HCT116 (cell line): ENCODE results near the gene CPA4. TPM values are rescaled to one million over a fixed set of nuclear protein-coding genes. Genes with fewer than 3 reads are reported as not detected.

Source experiments
- ATAC-seq: fragments of 200-7000 bp; cut with Tn5 transposase; 2 replicates; pipeline ENCODE4 v1.9.1; 2020; ENCODE audit warnings: mild to moderate bottlenecking, moderate library complexity
- BruUV-seq: library from RNA; stranded (reverse); fragments of 400-500 nt; replicated peaks from 2 replicates; lab custom pipeline; 2021; lab: Mats Ljungman, UMichigan
- CTCF ChIA-PET: fragments of 300-600 bp; sonication (Branson Sonifier 250); formaldehyde crosslinking; loops from one replicate; lab custom pipeline; 2021; ENCODE audit warnings: antibody characterized with exemption; lab: Charles Lee
- POLR2A ChIA-PET: fragments of 300-600, 350-600 bp; sonication (Branson Sonifier 250); formaldehyde crosslinking; loops from one replicate; lab custom pipeline; 2021; ENCODE audit warnings: antibody characterized with exemption; lab: Charles Lee
- RAD21 ChIA-PET, 2 experiments: fragments of 300-600 bp; sonication (Branson Sonifier 250); formaldehyde crosslinking; loops; one replicate each; lab custom pipeline; 2023; ENCODE audit warnings: low total read pairs in 2 of 2; ENCODE audit not compliant: uncharacterized antibody in 2 of 2, unreplicated experiment in 2 of 2, low non-redundant PET in 1 of 2; lab: Charles Lee
- DNase-seq: peaks from one replicate; pipeline ENCODE4 v3.0.0-alpha.2; 2010; ENCODE audit warnings: low read depth, low spot score
- H2AFZ ChIP-seq: fragments of 200-600 bp; shearing (Covaris generic), sonication (generic); 2 replicates; pipeline ENCODE4 v1.6.1; 2017; ENCODE audit warnings: low read depth, mixed run types, mixed read lengths, antibody characterized with exemption, low read length; ENCODE audit not compliant: poor library complexity, severe bottlenecking
- H3K27ac ChIP-seq: 2 replicates; pipeline ENCODE4 v1.5.1; 2012; ENCODE audit warnings: low read depth, low read length
- H3K27me3 ChIP-seq: fragments of 200-600 bp; sonication (generic); 2 replicates; pipeline ENCODE4 v1.6.1; 2016; ENCODE audit warnings: mixed run types, low read length, mixed read lengths; ENCODE audit not compliant: insufficient read depth
- H3K36me3 ChIP-seq, 2 experiments: fragments of 200-500 bp in 1 of 2; fragments of 200-600 bp in 1 of 2; sonication (Bioruptor generic) in 1 of 2; sonication (generic) in 1 of 2; 2 replicates each; pipeline versions ENCODE4 v1.5.1 to v1.6.1; 2014 to 2016; ENCODE audit warnings: low read length in 2 of 2, inconsistent platforms in 1 of 2, mixed read lengths in 1 of 2, mixed run types in 1 of 2; ENCODE audit not compliant: insufficient read depth in 2 of 2, control insufficient read depth in 1 of 2
- H3K4me1 ChIP-seq, 2 experiments: fragments of 200-600 bp in 1 of 2; sonication (generic) in 1 of 2; 2 replicates each; pipeline versions ENCODE4 v1.5.1 to v1.6.1; 2012 to 2017; ENCODE audit warnings: low read length in 2 of 2, inconsistent platforms in 1 of 2, mild to moderate bottlenecking in 1 of 2, mixed read lengths in 1 of 2, mixed run types in 1 of 2, moderate library complexity in 1 of 2; ENCODE audit not compliant: insufficient read depth in 2 of 2, control insufficient read depth in 1 of 2
- H3K4me2 ChIP-seq: fragments of 200-600 bp; sonication (generic); 2 replicates; pipeline ENCODE4 v1.6.1; 2017; ENCODE audit warnings: mixed run types, low read length, mixed read lengths
- H3K4me3 ChIP-seq, 2 experiments: fragments of 200-600 bp in 1 of 2; sonication (generic) in 1 of 2; replicated peaks in 1 of 2; 2 replicates each; pipeline ENCODE4 v1.5.1; 2011 to 2016; ENCODE audit warnings: low read length in 2 of 2, control low read depth in 1 of 2, low read depth in 1 of 2, mild to moderate bottlenecking in 1 of 2, mixed read lengths in 1 of 2, mixed run types in 1 of 2
- H3K79me2 ChIP-seq: fragments of 200-600 bp; sonication (generic); 2 replicates; pipeline ENCODE4 v1.6.1; 2017; ENCODE audit warnings: mild to moderate bottlenecking, mixed run types, low read length, moderate library complexity, mixed read lengths; ENCODE audit not compliant: insufficient read depth
- H3K9ac ChIP-seq: fragments of 200-600 bp; sonication (generic); 2 replicates; pipeline ENCODE4 v1.6.1; 2016; ENCODE audit warnings: low read length, mixed read lengths
- H3K9me2 ChIP-seq: fragments of 200-600 bp; sonication (generic), shearing (Covaris generic); 2 replicates; pipeline ENCODE4 v1.6.1; 2017; ENCODE audit warnings: mixed run types, mild to moderate bottlenecking, moderate library complexity; ENCODE audit not compliant: insufficient read depth
- H3K9me3 ChIP-seq, 2 experiments: fragments of 200-500 bp in 1 of 2; fragments of 200-600 bp in 1 of 2; sonication (Bioruptor generic) in 1 of 2; sonication (generic) in 1 of 2; 2 replicates each; pipeline ENCODE4 v1.6.1; 2014 to 2017; ENCODE audit warnings: low read length in 2 of 2, mixed read lengths in 2 of 2, inconsistent platforms in 1 of 2, low read depth in 1 of 2, mild to moderate bottlenecking in 1 of 2, mixed run types in 1 of 2, moderate library complexity in 1 of 2; ENCODE audit not compliant: control insufficient read depth in 1 of 2, insufficient read depth in 1 of 2
- H4K20me1 ChIP-seq: fragments of 200-600 bp; sonication (generic), shearing (Covaris generic); 2 replicates; pipeline ENCODE4 v1.6.1; 2017; ENCODE audit warnings: mixed run types, mild to moderate bottlenecking, moderate library complexity; ENCODE audit not compliant: insufficient read depth
- ELF1 ChIP-seq: IDR thresholded peaks from 2 replicates; pipeline ENCODE4 v1.6.1; 2012; ENCODE audit warnings: low read depth, borderline replicate concordance
- EZH2 ChIP-seq: fragments of 200-600 bp; sonication (generic); IDR thresholded peaks from 2 replicates; pipeline ENCODE4 v1.6.1; 2017; ENCODE audit warnings: antibody characterized with exemption, mixed run types
- FOSL1 ChIP-seq: IDR thresholded peaks from 2 replicates; pipeline ENCODE4 v1.6.1; 2012; ENCODE audit warnings: low read depth
- JUND ChIP-seq: IDR thresholded peaks from 2 replicates; pipeline ENCODE4 v1.6.1; 2012
- POLR2A ChIP-seq: IDR thresholded peaks from 2 replicates; pipeline ENCODE4 v1.7.0; 2011; ENCODE audit warnings: borderline replicate concordance; ENCODE audit not compliant: insufficient read depth, insufficient read length; ENCODE audit errors: extremely low read depth
- POLR2AphosphoS5 ChIP-seq: IDR thresholded peaks from 2 replicates; pipeline ENCODE4 v1.6.1; 2011; ENCODE audit warnings: mild to moderate bottlenecking, low read depth, low read length, moderate library complexity
- SP1 ChIP-seq: IDR thresholded peaks from 2 replicates; pipeline ENCODE4 v1.6.1; 2012; ENCODE audit warnings: low read depth
- SRF ChIP-seq: IDR thresholded peaks from 2 replicates; pipeline ENCODE4 v1.6.1; 2012; ENCODE audit warnings: low read depth
- YY1 ChIP-seq: IDR thresholded peaks from 2 replicates; pipeline ENCODE4 v1.6.1; 2011; ENCODE audit warnings: low read length, low read depth, moderate library complexity, mild to moderate bottlenecking; ENCODE audit not compliant: insufficient replicate concordance; ENCODE audit errors: extremely low read depth
- ZNF274 ChIP-seq: fragments of 200-500 bp; sonication (Bioruptor generic); IDR thresholded peaks from 2 replicates; pipeline ENCODE4 v1.6.1; 2014; ENCODE audit warnings: mild to moderate bottlenecking, low read depth, low read length, inconsistent platforms
- intact Hi-C: fragments of 100-400 bp; cut with micrococcal nuclease; formaldehyde crosslinking; loops from 2 replicates; pipeline ENCODE4 v1.10.0; 2022
- total RNA-seq: library from RNA; stranded (reverse); gene quantifications from one replicate; pipeline ENCODE4 v1.2.1, GENCODE V29; 2021; ENCODE audit not compliant: unreplicated experiment
- TF ChIP-seq, protein P1 (sequence below), 3 experiments: fragments of 200-600 bp in 1 of 3; sonication (generic) in 1 of 3; IDR thresholded peaks in 2 of 3; conservative IDR thresholded peaks in 1 of 3; 2 replicates each; pipeline ENCODE4 v1.5.1; 2012 to 2017; ENCODE audit warnings: low read depth in 2 of 3, low read length in 2 of 3, antibody characterized with exemption in 1 of 3, borderline replicate concordance in 1 of 3, control low read depth in 1 of 3, mild to moderate bottlenecking in 1 of 3, mixed read lengths in 1 of 3, mixed run types in 1 of 3, moderate library complexity in 1 of 3; ENCODE audit not compliant: insufficient read depth in 1 of 3
- TF ChIP-seq, protein P2 (sequence below): IDR thresholded peaks from 2 replicates; pipeline ENCODE4 v1.6.1; 2012; ENCODE audit warnings: low read depth
- TF ChIP-seq, protein P3 (sequence below): IDR thresholded peaks from 2 replicates; pipeline ENCODE4 v1.6.1; 2011; ENCODE audit warnings: mild to moderate bottlenecking, low read length, moderate library complexity; ENCODE audit not compliant: insufficient replicate concordance; ENCODE audit errors: extremely low read depth

Gene CPA4
- total RNA-seq, 1 experiment from 2014 or later = 38.7 TPM

DNA sequence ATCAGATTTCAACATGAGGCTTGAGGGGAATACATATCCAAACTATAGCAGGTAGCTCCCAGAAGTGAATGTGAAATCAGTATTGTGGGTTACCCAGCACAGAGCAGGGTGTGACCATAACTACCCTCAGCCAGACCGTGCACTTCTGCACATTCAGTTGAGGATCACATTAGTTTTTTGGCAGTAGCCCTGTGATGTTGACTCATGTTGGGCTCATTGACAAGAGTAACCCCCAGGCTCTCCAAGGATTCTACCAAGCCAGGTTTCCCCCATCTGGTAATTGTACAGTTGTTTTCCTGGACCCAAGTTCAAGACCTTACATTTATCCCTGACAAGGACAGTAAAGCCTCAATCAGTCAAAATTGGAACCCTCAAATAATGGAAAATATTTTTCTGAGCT, 11.7 kb upstream of the CPA4 start:
- Histone ChIP-seq H3K4me3 (no peak overlapping the region), H3K4me2 (no peak overlapping the region), H3K27ac (no peak overlapping the region), H3K9me2 (no peaks in the 10 kb centered on the region), H3K79me2 (no peaks in the 10 kb centered on the region), H3K4me1 (peaks cover 0 to 7% of the 10 kb centered on the region in 2 experiments; a peak in 1 of 4 replicates), H4K20me1 (no peaks in the 10 kb centered on the region), H3K27me3 (no peaks in the 10 kb centered on the region), H3K9ac (no peak overlapping the region), H3K9me3 (no peaks in the 10 kb centered on the region), H2AFZ (no peak overlapping the region), H3K36me3 (no peaks in the 10 kb centered on the region)
- no TSS peak for BruUV-seq
- intact Hi-C loops = no loop called here
- TF ChIP-seq JUND = no peak
- TF ChIP-seq, protein P1, sequence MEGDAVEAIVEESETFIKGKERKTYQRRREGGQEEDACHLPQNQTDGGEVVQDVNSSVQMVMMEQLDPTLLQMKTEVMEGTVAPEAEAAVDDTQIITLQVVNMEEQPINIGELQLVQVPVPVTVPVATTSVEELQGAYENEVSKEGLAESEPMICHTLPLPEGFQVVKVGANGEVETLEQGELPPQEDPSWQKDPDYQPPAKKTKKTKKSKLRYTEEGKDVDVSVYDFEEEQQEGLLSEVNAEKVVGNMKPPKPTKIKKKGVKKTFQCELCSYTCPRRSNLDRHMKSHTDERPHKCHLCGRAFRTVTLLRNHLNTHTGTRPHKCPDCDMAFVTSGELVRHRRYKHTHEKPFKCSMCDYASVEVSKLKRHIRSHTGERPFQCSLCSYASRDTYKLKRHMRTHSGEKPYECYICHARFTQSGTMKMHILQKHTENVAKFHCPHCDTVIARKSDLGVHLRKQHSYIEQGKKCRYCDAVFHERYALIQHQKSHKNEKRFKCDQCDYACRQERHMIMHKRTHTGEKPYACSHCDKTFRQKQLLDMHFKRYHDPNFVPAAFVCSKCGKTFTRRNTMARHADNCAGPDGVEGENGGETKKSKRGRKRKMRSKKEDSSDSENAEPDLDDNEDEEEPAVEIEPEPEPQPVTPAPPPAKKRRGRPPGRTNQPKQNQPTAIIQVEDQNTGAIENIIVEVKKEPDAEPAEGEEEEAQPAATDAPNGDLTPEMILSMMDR (IDR thresholded peaks at IDR 0.05 in 2 of 3, conservative IDR thresholded peaks at IDR 0.05 in 1 of 3; ENCODE audit: borderline replicate concordance in 1 of 3, insufficient read depth in 1 of 3, low read depth in 2 of 3, low read length in 2 of 3) = no peak
- no peak for TF ChIP-seq YY1
- no peak for TF ChIP-seq POLR2A
- TF ChIP-seq ZNF274 = no peak
- no peak for TF ChIP-seq SP1
- no peak for TF ChIP-seq ELF1
- ChIA-PET RAD21 (no interaction called here), CTCF (no interaction called here), POLR2A (no interaction called here)
- no peak for ATAC-seq
- no peak for DNase-seq

DNA sequence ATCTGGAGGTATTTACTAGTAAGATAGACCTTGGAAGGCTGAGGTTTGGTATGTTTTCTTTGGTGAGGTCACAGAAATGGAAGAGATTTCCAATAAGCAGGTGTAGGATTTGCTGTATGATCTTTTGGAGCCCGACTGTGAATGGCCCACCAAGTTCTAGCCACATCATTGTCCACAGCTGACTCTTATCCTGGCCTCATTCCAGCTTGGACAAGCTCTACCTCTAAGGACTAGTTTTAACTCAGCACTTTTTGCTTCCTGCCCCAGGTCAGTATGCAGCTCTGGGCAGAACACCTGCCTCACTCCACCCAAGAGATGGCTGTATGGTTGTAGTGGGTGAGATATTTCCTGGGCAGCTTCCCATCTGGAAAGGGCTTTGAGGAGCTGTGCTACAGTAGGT, 6.1 kb upstream of the CPA4 start:
- intact Hi-C loops = no loop called here
- CTCF ChIA-PET = interaction anchor here (1.7 kb wide), 1 partner anchor 9 kb away, joined by 7 read pairs; no protein-coding TSS in a partner anchor
- peak overlapping the region; percentile 7 for H2AFZ ChIP-seq
- H3K4me2 ChIP-seq = no peak overlapping the region
- H3K4me1 ChIP-seq = peaks cover 28 to 56% of the 10 kb centered on the region in 2 experiments
- no peak overlapping the region for H3K9ac ChIP-seq
- no peaks in the 10 kb centered on the region for H3K9me2 ChIP-seq
- no TSS peak for BruUV-seq
- H3K27me3 ChIP-seq = no peaks in the 10 kb centered on the region
- no peaks in the 10 kb centered on the region for H3K79me2 ChIP-seq
- ATAC-seq = no peak
- H4K20me1 ChIP-seq = no peaks in the 10 kb centered on the region
- RAD21 ChIA-PET = no interaction called here
- DNase-seq = no peak
- no peak overlapping the region for H3K4me3 ChIP-seq
- H3K27ac ChIP-seq = no peak overlapping the region
- POLR2A ChIA-PET = no interaction called here
- no peaks in the 10 kb centered on the region for H3K9me3 ChIP-seq
- H3K36me3 ChIP-seq = no peaks in the 10 kb centered on the region
- TF ChIP-seq POLR2AphosphoS5 = no peak
- TF ChIP-seq, protein P2, sequence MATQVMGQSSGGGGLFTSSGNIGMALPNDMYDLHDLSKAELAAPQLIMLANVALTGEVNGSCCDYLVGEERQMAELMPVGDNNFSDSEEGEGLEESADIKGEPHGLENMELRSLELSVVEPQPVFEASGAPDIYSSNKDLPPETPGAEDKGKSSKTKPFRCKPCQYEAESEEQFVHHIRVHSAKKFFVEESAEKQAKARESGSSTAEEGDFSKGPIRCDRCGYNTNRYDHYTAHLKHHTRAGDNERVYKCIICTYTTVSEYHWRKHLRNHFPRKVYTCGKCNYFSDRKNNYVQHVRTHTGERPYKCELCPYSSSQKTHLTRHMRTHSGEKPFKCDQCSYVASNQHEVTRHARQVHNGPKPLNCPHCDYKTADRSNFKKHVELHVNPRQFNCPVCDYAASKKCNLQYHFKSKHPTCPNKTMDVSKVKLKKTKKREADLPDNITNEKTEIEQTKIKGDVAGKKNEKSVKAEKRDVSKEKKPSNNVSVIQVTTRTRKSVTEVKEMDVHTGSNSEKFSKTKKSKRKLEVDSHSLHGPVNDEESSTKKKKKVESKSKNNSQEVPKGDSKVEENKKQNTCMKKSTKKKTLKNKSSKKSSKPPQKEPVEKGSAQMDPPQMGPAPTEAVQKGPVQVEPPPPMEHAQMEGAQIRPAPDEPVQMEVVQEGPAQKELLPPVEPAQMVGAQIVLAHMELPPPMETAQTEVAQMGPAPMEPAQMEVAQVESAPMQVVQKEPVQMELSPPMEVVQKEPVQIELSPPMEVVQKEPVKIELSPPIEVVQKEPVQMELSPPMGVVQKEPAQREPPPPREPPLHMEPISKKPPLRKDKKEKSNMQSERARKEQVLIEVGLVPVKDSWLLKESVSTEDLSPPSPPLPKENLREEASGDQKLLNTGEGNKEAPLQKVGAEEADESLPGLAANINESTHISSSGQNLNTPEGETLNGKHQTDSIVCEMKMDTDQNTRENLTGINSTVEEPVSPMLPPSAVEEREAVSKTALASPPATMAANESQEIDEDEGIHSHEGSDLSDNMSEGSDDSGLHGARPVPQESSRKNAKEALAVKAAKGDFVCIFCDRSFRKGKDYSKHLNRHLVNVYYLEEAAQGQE = no peak
- TF ChIP-seq JUND = no peak
- TF ChIP-seq, protein P3, sequence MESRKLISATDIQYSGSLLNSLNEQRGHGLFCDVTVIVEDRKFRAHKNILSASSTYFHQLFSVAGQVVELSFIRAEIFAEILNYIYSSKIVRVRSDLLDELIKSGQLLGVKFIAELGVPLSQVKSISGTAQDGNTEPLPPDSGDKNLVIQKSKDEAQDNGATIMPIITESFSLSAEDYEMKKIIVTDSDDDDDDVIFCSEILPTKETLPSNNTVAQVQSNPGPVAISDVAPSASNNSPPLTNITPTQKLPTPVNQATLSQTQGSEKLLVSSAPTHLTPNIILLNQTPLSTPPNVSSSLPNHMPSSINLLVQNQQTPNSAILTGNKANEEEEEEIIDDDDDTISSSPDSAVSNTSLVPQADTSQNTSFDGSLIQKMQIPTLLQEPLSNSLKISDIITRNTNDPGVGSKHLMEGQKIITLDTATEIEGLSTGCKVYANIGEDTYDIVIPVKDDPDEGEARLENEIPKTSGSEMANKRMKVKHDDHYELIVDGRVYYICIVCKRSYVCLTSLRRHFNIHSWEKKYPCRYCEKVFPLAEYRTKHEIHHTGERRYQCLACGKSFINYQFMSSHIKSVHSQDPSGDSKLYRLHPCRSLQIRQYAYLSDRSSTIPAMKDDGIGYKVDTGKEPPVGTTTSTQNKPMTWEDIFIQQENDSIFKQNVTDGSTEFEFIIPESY = no peak
- TF ChIP-seq EZH2 = no peak
- no peak for TF ChIP-seq SRF
- no peak for TF ChIP-seq POLR2A
- no peak for TF ChIP-seq FOSL1
